Activated CD8-positive, alpha-beta memory T cell treated with anti-CD3 and anti-CD28 coated beads, Interleukin-2, amount 50 U/mL, for 1 hour (primary cell): Measurements from ENCODE around the gene CC2D2A.
A peak's percentile ranks its signal among the peaks of the same experiment; 100 is the strongest.

Experiments
- DNase-seq: peaks from one replicate; pipeline ENCODE4 v3.0.0-alpha.2; 2020; ENCODE audit errors: extremely low read depth

Gene CC2D2A

GRCh38 chr4:15648600-15648999 is 178.9 kb downstream of the CC2D2A start:
- no peak for DNase-seq

DNA sequence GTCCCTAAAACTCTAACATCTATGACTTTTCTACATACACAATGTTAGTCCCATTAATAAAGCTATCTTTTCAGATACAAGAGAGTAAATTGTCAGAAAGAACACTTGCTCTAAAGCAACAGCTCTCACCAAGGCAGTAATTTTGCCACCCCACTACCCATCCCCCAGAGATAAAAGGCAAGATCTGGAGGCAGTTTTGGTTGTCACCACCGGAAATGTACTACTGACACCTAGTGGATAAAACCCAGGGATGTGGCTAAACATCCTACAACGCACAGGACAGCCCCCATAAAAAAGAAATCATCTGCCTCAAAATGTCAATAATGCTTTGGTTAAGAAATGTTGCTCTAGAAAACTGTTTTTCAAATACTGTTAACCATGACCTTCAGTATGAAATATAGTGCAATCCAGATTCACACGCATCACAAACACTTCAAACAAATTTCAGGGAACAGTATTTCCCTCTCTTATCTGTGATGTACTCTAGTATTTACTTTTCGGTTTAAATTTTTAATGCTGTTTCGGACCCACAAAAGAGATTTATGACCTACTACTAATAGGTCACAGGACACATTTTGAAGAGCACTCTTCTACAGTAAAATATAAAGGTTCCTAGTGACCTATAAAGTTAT is 180.3 kb downstream of the CC2D2A start:
- peak; percentile 36 for DNase-seq
